HepG2 (cell line): Measurements from ENCODE around the gene POLR2H. TPM values are rescaled to one million over a fixed set of nuclear protein-coding genes. Genes with fewer than 3 reads are reported as not detected.

Experiments used
- LCORL ChIP-seq, 2 experiments: fragments of 450-650 bp in 1 of 2; sonication (generic) in 1 of 2; formaldehyde crosslinking in 1 of 2; IDR thresholded peaks; 2 replicates each; pipeline versions ENCODE4 v1.5.0 to v1.6.1; 2017 to 2020; ENCODE audit warnings: antibody characterized with exemption in 1 of 2, missing genetic modification reagents in 1 of 2
- MBD4 ChIP-seq: IDR thresholded peaks from 2 replicates; pipeline ENCODE4 v1.6.1; 2012; ENCODE audit warnings: low read length, inconsistent platforms, borderline replicate concordance
- RBM39 ChIP-seq: fragments of 200-400 bp; formaldehyde crosslinking; IDR thresholded peaks from one replicate; pipeline ENCODE4 v1.6.1; 2018; ENCODE audit warnings: antibody characterized with exemption, mild to moderate bottlenecking, low read depth, low read length; ENCODE audit not compliant: poor library complexity, severe bottlenecking
- SNAI1 ChIP-seq: sonication (generic); formaldehyde crosslinking; IDR thresholded peaks from 2 replicates; pipeline ENCODE4 v1.5.0; 2020; ENCODE audit warnings: mild to moderate bottlenecking, missing genetic modification reagents, borderline replicate concordance
- STAT5B ChIP-seq: sonication (generic); formaldehyde crosslinking; IDR thresholded peaks from 2 replicates; pipeline ENCODE4 v1.4.0; 2020; ENCODE audit warnings: missing genetic modification reagents
- ZFX ChIP-seq: sonication (generic); formaldehyde crosslinking; IDR thresholded peaks from 2 replicates; pipeline ENCODE4 v1.4.0; 2020; ENCODE audit warnings: mild to moderate bottlenecking, low read depth, missing genetic modification reagents, moderate library complexity
- ZMYM4 ChIP-seq: sonication (generic); formaldehyde crosslinking; IDR thresholded peaks from 2 replicates; pipeline ENCODE4 v1.8.1; 2023; ENCODE audit warnings: mild to moderate bottlenecking, missing genetic modification reagents
- ZNF329 ChIP-seq: sonication (generic); formaldehyde crosslinking; IDR thresholded peaks from 2 replicates; pipeline ENCODE4 v1.9.0; 2021; ENCODE audit warnings: low read depth, mild to moderate bottlenecking, missing genetic modification reagents
- polyA plus RNA-seq, 8 experiments: library from polyadenylated mRNA; depleted of rRNA in 3 of 8; stranded (reverse) in 7 of 8; unstranded in 1 of 8; fragments of >200 nt; fragmentation: Illumina TruSeq in 4 of 8; extraction: Trizol in 4 of 8; gene quantifications; 2 replicates each; pipeline versions ENCODE4 v1.2.1 to v1.2.3, GENCODE V29; 2011 to 2016; ENCODE audit warnings: low read depth in 4 of 8, missing spikeins in 1 of 8, mixed read lengths in 1 of 8; ENCODE audit not compliant: insufficient read depth in 1 of 8
- total RNA-seq, 5 experiments: library from RNA; depleted of rRNA; stranded (reverse); fragments of >200 nt; fragmentation: Illumina TruSeq; extraction: Trizol; gene quantifications; 2 replicates each; pipeline ENCODE4 v1.2.3, GENCODE V29; 2016; ENCODE audit warnings: low read depth in 1 of 5
- TF ChIP-seq, protein P1 (sequence below): sonication (generic); formaldehyde crosslinking; IDR thresholded peaks from 2 replicates; pipeline ENCODE4 v1.8.0; 2022; ENCODE audit warnings: mild to moderate bottlenecking, missing genetic modification reagents; ENCODE audit not compliant: insufficient replicate concordance
- TF ChIP-seq, protein P2 (sequence below): sonication (generic); formaldehyde crosslinking; IDR thresholded peaks from 2 replicates; pipeline ENCODE4 v1.4.0; 2020; ENCODE audit warnings: missing genetic modification reagents
- TF ChIP-seq, protein P3 (sequence below): sonication (generic); formaldehyde crosslinking; IDR thresholded peaks from 2 replicates; pipeline ENCODE4; 2020; ENCODE audit warnings: missing genetic modification reagents, mild to moderate bottlenecking, borderline replicate concordance
- TF ChIP-seq, protein P4 (sequence below): sonication (generic); formaldehyde crosslinking; IDR thresholded peaks from 2 replicates; pipeline ENCODE4 v1.4.0; 2020; ENCODE audit warnings: missing genetic modification reagents
- TF ChIP-seq, protein P5 (sequence below): sonication (generic); formaldehyde crosslinking; IDR thresholded peaks from 2 replicates; pipeline ENCODE4 v1.5.0; 2020; ENCODE audit warnings: missing genetic modification reagents
- TF ChIP-seq, protein P6 (sequence below): sonication (generic); formaldehyde crosslinking; IDR thresholded peaks from 2 replicates; pipeline ENCODE4 v1.5.0; 2020; ENCODE audit warnings: missing genetic modification reagents

POLR2H gene
- total and polyA plus RNA-seq, 2 of the 13 experiments (the other 11 are each of a cell fraction or from before 2014, with no cell fraction given), result 118 to 194 TPM

DNA sequence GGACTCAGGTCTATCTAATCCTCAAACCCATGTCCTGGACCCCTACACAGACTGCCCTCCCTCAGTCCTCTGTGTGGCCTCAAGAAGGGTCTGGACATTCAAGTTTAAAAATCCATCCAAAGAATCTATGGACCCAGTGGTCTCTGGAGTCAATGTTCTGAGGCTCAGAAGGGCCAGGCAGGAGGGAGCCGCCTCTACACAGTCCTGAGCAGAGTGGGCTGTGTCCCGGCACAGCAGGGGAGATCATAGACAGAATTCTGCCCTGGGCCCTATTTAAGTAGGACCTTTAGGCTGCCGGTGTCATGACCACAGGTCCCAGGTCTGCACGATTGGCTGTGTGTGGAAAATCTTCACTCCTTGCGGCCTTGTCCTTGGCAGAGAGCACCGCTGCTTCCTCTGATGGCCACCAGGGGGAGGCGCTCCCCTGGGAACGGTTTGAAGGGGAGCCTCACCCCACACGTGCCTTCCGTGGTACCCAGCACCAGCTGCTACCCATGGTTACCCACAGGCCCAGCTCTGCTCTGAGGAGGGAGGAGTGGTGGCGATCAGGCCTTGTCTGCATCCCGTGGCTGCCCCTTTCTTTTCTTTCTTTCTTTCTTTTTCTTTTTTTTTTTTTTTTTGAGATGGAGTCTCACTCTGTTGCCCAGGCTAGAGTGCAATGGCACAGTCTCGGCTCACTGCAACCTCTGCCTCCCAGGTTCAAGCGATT is 56.3 kb downstream of the POLR2H start (continued):
- TF ChIP-seq, protein P1, sequence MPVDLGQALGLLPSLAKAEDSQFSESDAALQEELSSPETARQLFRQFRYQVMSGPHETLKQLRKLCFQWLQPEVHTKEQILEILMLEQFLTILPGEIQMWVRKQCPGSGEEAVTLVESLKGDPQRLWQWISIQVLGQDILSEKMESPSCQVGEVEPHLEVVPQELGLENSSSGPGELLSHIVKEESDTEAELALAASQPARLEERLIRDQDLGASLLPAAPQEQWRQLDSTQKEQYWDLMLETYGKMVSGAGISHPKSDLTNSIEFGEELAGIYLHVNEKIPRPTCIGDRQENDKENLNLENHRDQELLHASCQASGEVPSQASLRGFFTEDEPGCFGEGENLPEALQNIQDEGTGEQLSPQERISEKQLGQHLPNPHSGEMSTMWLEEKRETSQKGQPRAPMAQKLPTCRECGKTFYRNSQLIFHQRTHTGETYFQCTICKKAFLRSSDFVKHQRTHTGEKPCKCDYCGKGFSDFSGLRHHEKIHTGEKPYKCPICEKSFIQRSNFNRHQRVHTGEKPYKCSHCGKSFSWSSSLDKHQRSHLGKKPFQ (CRISPR knock-in tag), result no peak
- no peak for TF ChIP-seq LCORL (IDR thresholded peaks at IDR 0.05)
- TF ChIP-seq LCORL (CRISPR knock-in tag; IDR thresholded peaks at IDR 0.05), result peak; percentile 47; the same call in 1 of the 2 replicates
- TF ChIP-seq ZMYM4 (CRISPR knock-in tag), result 0 out of 2 replicates have a peak, but pooled peaks have one; percentile 20
- TF ChIP-seq, protein P2, sequence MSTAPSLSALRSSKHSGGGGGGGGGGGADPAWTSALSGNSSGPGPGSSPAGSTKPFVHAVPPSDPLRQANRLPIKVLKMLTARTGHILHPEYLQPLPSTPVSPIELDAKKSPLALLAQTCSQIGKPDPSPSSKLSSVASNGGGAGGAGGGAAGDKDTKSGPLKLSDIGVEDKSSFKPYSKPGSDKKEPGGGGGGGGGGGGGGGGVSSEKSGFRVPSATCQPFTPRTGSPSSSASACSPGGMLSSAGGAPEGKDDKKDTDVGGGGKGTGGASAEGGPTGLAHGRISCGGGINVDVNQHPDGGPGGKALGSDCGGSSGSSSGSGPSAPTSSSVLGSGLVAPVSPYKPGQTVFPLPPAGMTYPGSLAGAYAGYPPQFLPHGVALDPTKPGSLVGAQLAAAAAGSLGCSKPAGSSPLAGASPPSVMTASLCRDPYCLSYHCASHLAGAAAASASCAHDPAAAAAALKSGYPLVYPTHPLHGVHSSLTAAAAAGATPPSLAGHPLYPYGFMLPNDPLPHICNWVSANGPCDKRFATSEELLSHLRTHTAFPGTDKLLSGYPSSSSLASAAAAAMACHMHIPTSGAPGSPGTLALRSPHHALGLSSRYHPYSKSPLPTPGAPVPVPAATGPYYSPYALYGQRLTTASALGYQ (CRISPR knock-in tag), result no peak
- TF ChIP-seq MBD4, result no peak
- no peak for TF ChIP-seq RBM39
- no peak for TF ChIP-seq ZNF329 (CRISPR knock-in tag)
- no peak for TF ChIP-seq STAT5B
- TF ChIP-seq ZFX (CRISPR knock-in tag), result peak; percentile 84
- TF ChIP-seq, protein P3, sequence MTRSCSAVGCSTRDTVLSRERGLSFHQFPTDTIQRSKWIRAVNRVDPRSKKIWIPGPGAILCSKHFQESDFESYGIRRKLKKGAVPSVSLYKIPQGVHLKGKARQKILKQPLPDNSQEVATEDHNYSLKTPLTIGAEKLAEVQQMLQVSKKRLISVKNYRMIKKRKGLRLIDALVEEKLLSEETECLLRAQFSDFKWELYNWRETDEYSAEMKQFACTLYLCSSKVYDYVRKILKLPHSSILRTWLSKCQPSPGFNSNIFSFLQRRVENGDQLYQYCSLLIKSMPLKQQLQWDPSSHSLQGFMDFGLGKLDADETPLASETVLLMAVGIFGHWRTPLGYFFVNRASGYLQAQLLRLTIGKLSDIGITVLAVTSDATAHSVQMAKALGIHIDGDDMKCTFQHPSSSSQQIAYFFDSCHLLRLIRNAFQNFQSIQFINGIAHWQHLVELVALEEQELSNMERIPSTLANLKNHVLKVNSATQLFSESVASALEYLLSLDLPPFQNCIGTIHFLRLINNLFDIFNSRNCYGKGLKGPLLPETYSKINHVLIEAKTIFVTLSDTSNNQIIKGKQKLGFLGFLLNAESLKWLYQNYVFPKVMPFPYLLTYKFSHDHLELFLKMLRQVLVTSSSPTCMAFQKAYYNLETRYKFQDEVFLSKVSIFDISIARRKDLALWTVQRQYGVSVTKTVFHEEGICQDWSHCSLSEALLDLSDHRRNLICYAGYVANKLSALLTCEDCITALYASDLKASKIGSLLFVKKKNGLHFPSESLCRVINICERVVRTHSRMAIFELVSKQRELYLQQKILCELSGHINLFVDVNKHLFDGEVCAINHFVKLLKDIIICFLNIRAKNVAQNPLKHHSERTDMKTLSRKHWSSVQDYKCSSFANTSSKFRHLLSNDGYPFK, result no peak
- TF ChIP-seq SNAI1 (CRISPR knock-in tag), result no peak
- TF ChIP-seq, protein P4, sequence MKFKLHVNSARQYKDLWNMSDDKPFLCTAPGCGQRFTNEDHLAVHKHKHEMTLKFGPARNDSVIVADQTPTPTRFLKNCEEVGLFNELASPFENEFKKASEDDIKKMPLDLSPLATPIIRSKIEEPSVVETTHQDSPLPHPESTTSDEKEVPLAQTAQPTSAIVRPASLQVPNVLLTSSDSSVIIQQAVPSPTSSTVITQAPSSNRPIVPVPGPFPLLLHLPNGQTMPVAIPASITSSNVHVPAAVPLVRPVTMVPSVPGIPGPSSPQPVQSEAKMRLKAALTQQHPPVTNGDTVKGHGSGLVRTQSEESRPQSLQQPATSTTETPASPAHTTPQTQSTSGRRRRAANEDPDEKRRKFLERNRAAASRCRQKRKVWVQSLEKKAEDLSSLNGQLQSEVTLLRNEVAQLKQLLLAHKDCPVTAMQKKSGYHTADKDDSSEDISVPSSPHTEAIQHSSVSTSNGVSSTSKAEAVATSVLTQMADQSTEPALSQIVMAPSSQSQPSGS (CRISPR knock-in tag), result no peak; the same call in 1 of the 2 replicates
- TF ChIP-seq, protein P5, sequence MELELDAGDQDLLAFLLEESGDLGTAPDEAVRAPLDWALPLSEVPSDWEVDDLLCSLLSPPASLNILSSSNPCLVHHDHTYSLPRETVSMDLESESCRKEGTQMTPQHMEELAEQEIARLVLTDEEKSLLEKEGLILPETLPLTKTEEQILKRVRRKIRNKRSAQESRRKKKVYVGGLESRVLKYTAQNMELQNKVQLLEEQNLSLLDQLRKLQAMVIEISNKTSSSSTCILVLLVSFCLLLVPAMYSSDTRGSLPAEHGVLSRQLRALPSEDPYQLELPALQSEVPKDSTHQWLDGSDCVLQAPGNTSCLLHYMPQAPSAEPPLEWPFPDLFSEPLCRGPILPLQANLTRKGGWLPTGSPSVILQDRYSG (CRISPR knock-in tag), result no peak
- TF ChIP-seq, protein P6, sequence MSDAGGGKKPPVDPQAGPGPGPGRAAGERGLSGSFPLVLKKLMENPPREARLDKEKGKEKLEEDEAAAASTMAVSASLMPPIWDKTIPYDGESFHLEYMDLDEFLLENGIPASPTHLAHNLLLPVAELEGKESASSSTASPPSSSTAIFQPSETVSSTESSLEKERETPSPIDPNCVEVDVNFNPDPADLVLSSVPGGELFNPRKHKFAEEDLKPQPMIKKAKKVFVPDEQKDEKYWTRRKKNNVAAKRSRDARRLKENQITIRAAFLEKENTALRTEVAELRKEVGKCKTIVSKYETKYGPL (CRISPR knock-in tag), result no peak
